ENCODE data around the gene CEP290. TPM values are rescaled to one million over a fixed set of nuclear protein-coding genes. Genes with fewer than 3 reads are reported as not detected.

CEP290 gene
- total RNA-seq, 2 donors from 2014 or later: 12.7 to 16.4 TPM

Other genes starting within 250 kb of the CEP290 start
- gene C12orf50, start 112.7 kb downstream of the CEP290 start, total RNA-seq: under 1 TPM in 1 of 2 donors, not detected in 1; 0.14 TPM
- gene TMTC3, start 219 bp upstream of the CEP290 start, total RNA-seq: 10 to 100 TPM; 26.3 to 29.2 TPM

All from posterior vena cava (tissue), 2 donors.